Body of pancreas (tissue), 4 donors: Measurements from ENCODE around the gene MEGF10.
"Not testable (repeated sequence)": the region's sequence is repeated elsewhere in the genome, so short reads cannot be mapped to it uniquely, and the experiment has no call there.

Experiments used
- POLR2A ChIP-seq, 3 donors: fragments of 450-650 bp; IDR thresholded peaks; one replicate each; pipeline ENCODE4 v1.6.1; 2016; ENCODE audit warnings: antibody characterized with exemption in 3 of 3, mild to moderate bottlenecking in 2 of 3
- TF ChIP-seq, protein P1 (sequence below), 7 experiments: fragments of 450-650 bp in 4 of 7; fragments of 200-600 bp in 3 of 7; sonication (generic) in 3 of 7; IDR thresholded peaks; one replicate each; pipeline ENCODE4 v1.5.1; 2016 to 2019; ENCODE audit warnings: antibody characterized with exemption in 7 of 7

DNA sequence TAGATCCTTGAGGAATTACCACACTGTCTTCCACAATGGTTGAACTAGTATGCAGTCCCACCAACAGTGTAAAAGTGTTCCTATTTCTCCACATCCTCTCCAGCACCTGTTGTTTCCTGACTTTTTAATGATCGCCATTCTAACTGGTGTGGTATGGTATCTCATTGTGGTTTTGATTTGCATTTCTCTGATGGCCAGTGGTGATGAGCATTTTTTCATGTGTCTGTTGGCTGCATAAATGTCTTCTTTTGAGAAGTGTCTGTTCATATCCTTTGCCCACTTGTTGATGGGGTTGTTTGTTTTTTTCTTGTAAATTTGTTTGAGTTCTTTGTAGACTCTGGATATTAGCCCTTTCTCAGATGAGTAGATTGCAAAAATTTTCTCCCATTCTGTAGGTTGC, 25.1 kb upstream of the MEGF10 start:
- TF ChIP-seq, protein P1, sequence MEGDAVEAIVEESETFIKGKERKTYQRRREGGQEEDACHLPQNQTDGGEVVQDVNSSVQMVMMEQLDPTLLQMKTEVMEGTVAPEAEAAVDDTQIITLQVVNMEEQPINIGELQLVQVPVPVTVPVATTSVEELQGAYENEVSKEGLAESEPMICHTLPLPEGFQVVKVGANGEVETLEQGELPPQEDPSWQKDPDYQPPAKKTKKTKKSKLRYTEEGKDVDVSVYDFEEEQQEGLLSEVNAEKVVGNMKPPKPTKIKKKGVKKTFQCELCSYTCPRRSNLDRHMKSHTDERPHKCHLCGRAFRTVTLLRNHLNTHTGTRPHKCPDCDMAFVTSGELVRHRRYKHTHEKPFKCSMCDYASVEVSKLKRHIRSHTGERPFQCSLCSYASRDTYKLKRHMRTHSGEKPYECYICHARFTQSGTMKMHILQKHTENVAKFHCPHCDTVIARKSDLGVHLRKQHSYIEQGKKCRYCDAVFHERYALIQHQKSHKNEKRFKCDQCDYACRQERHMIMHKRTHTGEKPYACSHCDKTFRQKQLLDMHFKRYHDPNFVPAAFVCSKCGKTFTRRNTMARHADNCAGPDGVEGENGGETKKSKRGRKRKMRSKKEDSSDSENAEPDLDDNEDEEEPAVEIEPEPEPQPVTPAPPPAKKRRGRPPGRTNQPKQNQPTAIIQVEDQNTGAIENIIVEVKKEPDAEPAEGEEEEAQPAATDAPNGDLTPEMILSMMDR (IDR thresholded peaks at IDR 0.05) = not testable (repeated sequence)
- TF ChIP-seq POLR2A (IDR thresholded peaks at IDR 0.05) = not testable (repeated sequence)
